B cell (primary cell): ENCODE data around the gene ABCB6.

Experiments used
- CTCF ChIP-seq: fragments of 200-600 bp; IDR thresholded peaks from one replicate; pipeline ENCODE4 v1.8.0; 2022; ENCODE audit warnings: antibody characterized with exemption, mild to moderate bottlenecking
- EZH2 ChIP-seq: IDR thresholded peaks from 2 replicates; pipeline ENCODE4 v1.6.1; 2012; ENCODE audit warnings: borderline replicate concordance, low read depth, mild to moderate bottlenecking, moderate library complexity, low read length; ENCODE audit not compliant: insufficient read depth, poor library complexity, severe bottlenecking

- TF ChIP-seq CTCF (no peak), EZH2 (no peak)
These were observed 34.4 kb upstream of the ABCB6 start, which contains the start of gene TUBA4B for GRCh38 chr2:219252900-219253752.
